Smooth muscle cell (in vitro differentiated cells): Measurements from ENCODE around the gene RSAD1. TPM values are rescaled to one million over a fixed set of nuclear protein-coding genes. Genes with fewer than 3 reads are reported as not detected.
A peak's percentile ranks its signal among the peaks of the same experiment; 100 is the strongest.

Source experiments
- DNase-seq: peaks from one replicate; lab custom pipeline; 2025; ENCODE audit not compliant: unreplicated experiment; lab: John Stamatoyannopoulos, UW
- H2AFZ ChIP-seq: fragments of 200-600 bp; sonication (generic); 2 replicates; pipeline ENCODE4 v1.6.0; 2016; ENCODE audit warnings: antibody characterized with exemption, low read depth, mild to moderate bottlenecking
- H3F3A ChIP-seq: fragments of 200-600 bp; sonication (generic); 2 replicates; pipeline ENCODE4 v1.6.0; 2017; ENCODE audit warnings: antibody characterized with exemption, low read depth
- H3K27ac ChIP-seq: fragments of 200-600 bp; sonication (generic); 2 replicates; pipeline ENCODE4 v1.5.1; 2016; ENCODE audit warnings: low read depth, mild to moderate bottlenecking
- H3K27me3 ChIP-seq: fragments of 200-600 bp; sonication (generic); 2 replicates; pipeline ENCODE4 v1.6.1; 2016; ENCODE audit warnings: low read depth, mild to moderate bottlenecking
- H3K36me3 ChIP-seq: fragments of 200-600 bp; sonication (generic); 2 replicates; pipeline ENCODE4 v1.5.1; 2016; ENCODE audit warnings: low read depth
- H3K4me1 ChIP-seq: fragments of 200-600 bp; sonication (generic); 2 replicates; pipeline ENCODE4 v1.5.1; 2016; ENCODE audit warnings: low read depth
- H3K4me2 ChIP-seq: fragments of 200-600 bp; sonication (generic); 2 replicates; pipeline ENCODE4 v1.6.0; 2016; ENCODE audit warnings: mild to moderate bottlenecking
- H3K4me3 ChIP-seq: fragments of 200-600 bp; sonication (generic); 2 replicates; pipeline ENCODE4 v1.5.1; 2016; ENCODE audit warnings: mild to moderate bottlenecking
- H3K79me2 ChIP-seq: fragments of 200-600 bp; sonication (generic); 2 replicates; pipeline ENCODE4 v1.6.0; 2016; ENCODE audit warnings: low read depth, mild to moderate bottlenecking
- H3K9ac ChIP-seq: fragments of 200-600 bp; sonication (generic); 2 replicates; pipeline ENCODE4 v1.6.0; 2016; ENCODE audit warnings: low read depth
- H3K9me3 ChIP-seq: fragments of 200-600 bp; sonication (generic); replicated peaks from 2 replicates; pipeline ENCODE4 v1.5.1; 2016; ENCODE audit warnings: low read depth
- H4K20me1 ChIP-seq: fragments of 200-600 bp; sonication (generic); 2 replicates; pipeline ENCODE4 v1.6.0; 2016; ENCODE audit warnings: low read depth
- WGBS: methylation state at CpG from one replicate; pipeline ENCODE4 v1.1.7; 2016; ENCODE audit warnings: low lambda C conversion rate; 5-methylcytosine and 5-hydroxymethylcytosine counted together
- polyA plus RNA-seq: library from polyadenylated mRNA; unstranded; fragments of >200 nt; fragmentation: Nextera tagmentation; extraction: Ambion mirVana; gene quantifications from 2 replicates; pipeline ENCODE4 v1.2.1, GENCODE V29; 2016
- total RNA-seq: library from RNA; depleted of rRNA; stranded (reverse); fragments of >200 nt; gene quantifications from 2 replicates; pipeline ENCODE4 v1.2.3, GENCODE V29; 2014
- TF ChIP-seq, protein P1 (sequence below): fragments of 200-600 bp; sonication (generic); IDR thresholded peaks from 2 replicates; pipeline ENCODE4 v1.5.1; 2017; ENCODE audit warnings: borderline replicate concordance, mild to moderate bottlenecking, antibody characterized with exemption; ENCODE audit not compliant: insufficient read depth, poor library complexity, severe bottlenecking

Gene RSAD1
- total and polyA plus RNA-seq, 2 experiments from 2014 or later = 11.4 to 21.1 TPM

DNA sequence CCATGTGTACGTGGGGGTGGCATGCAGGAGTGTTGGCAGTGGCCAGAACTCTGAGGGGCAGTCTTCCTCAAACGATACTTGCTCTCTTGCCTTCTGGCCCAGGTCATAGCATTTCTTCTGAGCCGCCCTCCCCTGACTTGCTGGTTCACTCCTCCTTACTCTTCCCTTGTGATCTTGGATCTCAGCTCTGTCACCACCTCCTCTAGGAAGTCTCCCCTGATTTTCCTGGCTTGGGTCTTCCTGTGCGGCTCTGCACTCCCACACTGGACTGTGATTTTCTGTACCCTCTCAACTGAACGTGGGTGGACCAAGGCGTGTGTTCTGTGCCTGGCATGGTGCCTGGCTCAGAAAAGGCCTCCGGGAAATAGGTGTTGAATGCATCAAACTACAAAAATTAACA lies 56.7 kb downstream of the RSAD1 start:
- 93% methylated on average over 7 of the region's 7 CpGs for WGBS
- Histone ChIP-seq H3K27ac (no peak overlapping the region), H3K4me1 (peaks cover 25% of the 10 kb centered on the region), H3K4me3 (no peak overlapping the region), H3K36me3 (no peaks in the 10 kb centered on the region), H4K20me1 (no peaks in the 10 kb centered on the region), H3K79me2 (no peaks in the 10 kb centered on the region), H3K9ac (no peak overlapping the region), H3F3A (no peaks in the 10 kb centered on the region), H3K27me3 (peaks cover 33% of the 10 kb centered on the region), H3K9me3 (no peaks in the 10 kb centered on the region), H3K4me2 (peak overlapping the region; percentile 83), H2AFZ (no peak overlapping the region)
- DNase-seq = no peak
- TF ChIP-seq, protein P1, sequence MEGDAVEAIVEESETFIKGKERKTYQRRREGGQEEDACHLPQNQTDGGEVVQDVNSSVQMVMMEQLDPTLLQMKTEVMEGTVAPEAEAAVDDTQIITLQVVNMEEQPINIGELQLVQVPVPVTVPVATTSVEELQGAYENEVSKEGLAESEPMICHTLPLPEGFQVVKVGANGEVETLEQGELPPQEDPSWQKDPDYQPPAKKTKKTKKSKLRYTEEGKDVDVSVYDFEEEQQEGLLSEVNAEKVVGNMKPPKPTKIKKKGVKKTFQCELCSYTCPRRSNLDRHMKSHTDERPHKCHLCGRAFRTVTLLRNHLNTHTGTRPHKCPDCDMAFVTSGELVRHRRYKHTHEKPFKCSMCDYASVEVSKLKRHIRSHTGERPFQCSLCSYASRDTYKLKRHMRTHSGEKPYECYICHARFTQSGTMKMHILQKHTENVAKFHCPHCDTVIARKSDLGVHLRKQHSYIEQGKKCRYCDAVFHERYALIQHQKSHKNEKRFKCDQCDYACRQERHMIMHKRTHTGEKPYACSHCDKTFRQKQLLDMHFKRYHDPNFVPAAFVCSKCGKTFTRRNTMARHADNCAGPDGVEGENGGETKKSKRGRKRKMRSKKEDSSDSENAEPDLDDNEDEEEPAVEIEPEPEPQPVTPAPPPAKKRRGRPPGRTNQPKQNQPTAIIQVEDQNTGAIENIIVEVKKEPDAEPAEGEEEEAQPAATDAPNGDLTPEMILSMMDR = no peak

Other genes starting within 250 kb of the RSAD1 start
- gene TMEM92, start 204.4 kb upstream of the RSAD1 start, total RNA-seq = 1.9 and 7.4 TPM in 2 replicates
- gene TMEM92, start 204.4 kb upstream of the RSAD1 start, polyA plus RNA-seq = 4.8 and 14.4 TPM in 2 replicates
- 33.2 and 34.3 TPM in 2 replicates for gene XYLT2, start 132.7 kb upstream of the RSAD1 start, total RNA-seq
- gene XYLT2, start 132.7 kb upstream of the RSAD1 start, polyA plus RNA-seq = 32.3 and 41.4 TPM in 2 replicates
- 62.8 and 69.8 TPM in 2 replicates for gene MRPL27, start 105.7 kb upstream of the RSAD1 start, total RNA-seq
- gene MRPL27, start 105.7 kb upstream of the RSAD1 start, polyA plus RNA-seq = 130 and 138 TPM in 2 replicates
- 4.6 and 8.2 TPM in 2 replicates for gene EME1, start 105.6 kb upstream of the RSAD1 start, total RNA-seq
- 9.6 and 12.9 TPM in 2 replicates for gene EME1, start 105.6 kb upstream of the RSAD1 start, polyA plus RNA-seq
- 160 and 164 TPM in 2 replicates for gene LRRC59, start 81.3 kb upstream of the RSAD1 start, total RNA-seq
- 139 and 161 TPM in 2 replicates for gene LRRC59, start 81.3 kb upstream of the RSAD1 start, polyA plus RNA-seq
- 16.8 and 18.6 TPM in 2 replicates for gene ACSF2, start 52.6 kb upstream of the RSAD1 start, total RNA-seq
- 13.7 and 21.3 TPM in 2 replicates for gene ACSF2, start 52.6 kb upstream of the RSAD1 start, polyA plus RNA-seq
- gene CHAD, start 10.0 kb upstream of the RSAD1 start, total RNA-seq = not detected in 2 replicates
- gene CHAD, start 10.0 kb upstream of the RSAD1 start, polyA plus RNA-seq = 0.43 and 1.1 TPM in 2 replicates
- 0.18 and 0.90 TPM in 2 replicates for gene MYCBPAP, start 29.6 kb downstream of the RSAD1 start, total RNA-seq
- 0.97 and 1.4 TPM in 2 replicates for gene MYCBPAP, start 29.6 kb downstream of the RSAD1 start, polyA plus RNA-seq
- gene EPN3, start 53.9 kb downstream of the RSAD1 start, total RNA-seq = 3.9 and 6.3 TPM in 2 replicates
- 5.1 and 7.6 TPM in 2 replicates for gene EPN3, start 53.9 kb downstream of the RSAD1 start, polyA plus RNA-seq
- 62.7 and 107 TPM in 2 replicates for gene SPATA20, start 68.3 kb downstream of the RSAD1 start, total RNA-seq
- 61.0 and 64.2 TPM in 2 replicates for gene SPATA20, start 68.3 kb downstream of the RSAD1 start, polyA plus RNA-seq
- gene CACNA1G, start 81.9 kb downstream of the RSAD1 start, total RNA-seq = 1.6 and 2.0 TPM in 2 replicates
- 1.5 and 1.7 TPM in 2 replicates for gene CACNA1G, start 81.9 kb downstream of the RSAD1 start, polyA plus RNA-seq
- gene ABCC3, start 156.0 kb downstream of the RSAD1 start, total RNA-seq = 1.3 and 4.3 TPM in 2 replicates
- 1.3 and 6.3 TPM in 2 replicates for gene ABCC3, start 156.0 kb downstream of the RSAD1 start, polyA plus RNA-seq
- 17.6 and 19.5 TPM in 2 replicates for gene ANKRD40, start 229.1 kb downstream of the RSAD1 start, total RNA-seq
- 8.2 and 10.1 TPM in 2 replicates for gene ANKRD40, start 229.1 kb downstream of the RSAD1 start, polyA plus RNA-seq
- gene LUC7L3, start 240.7 kb downstream of the RSAD1 start, total RNA-seq = 59.6 and 77.8 TPM in 2 replicates
- gene LUC7L3, start 240.7 kb downstream of the RSAD1 start, polyA plus RNA-seq = 75.9 and 110 TPM in 2 replicates